ENCODE results near the gene VTCN1. TPM values are rescaled to one million over a fixed set of nuclear protein-coding genes. Genes with fewer than 3 reads are reported as not detected.

VTCN1 gene
- total RNA-seq, 4 donors from 2014 or later, result not detected

DNA sequence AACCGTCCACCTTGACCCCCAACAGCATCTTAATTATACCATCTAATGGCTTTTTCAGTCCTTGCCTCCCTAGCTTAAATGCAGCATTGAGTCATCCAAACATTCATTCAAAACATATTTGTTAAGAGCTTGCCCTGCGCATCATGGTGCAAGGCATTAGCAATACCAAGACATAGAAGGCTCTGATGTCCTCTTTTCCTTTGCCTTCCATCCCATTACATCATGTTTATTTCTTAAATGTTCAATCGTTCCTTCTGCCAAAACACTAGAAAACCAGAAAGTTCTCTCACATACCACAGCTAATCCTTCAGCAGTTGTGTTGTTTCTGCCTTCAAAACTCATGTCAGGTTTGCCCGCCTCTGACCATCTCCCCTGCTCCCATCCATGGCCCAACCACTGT lies 29.8 kb upstream of the VTCN1 start:
- TF ChIP-seq, protein P1, sequence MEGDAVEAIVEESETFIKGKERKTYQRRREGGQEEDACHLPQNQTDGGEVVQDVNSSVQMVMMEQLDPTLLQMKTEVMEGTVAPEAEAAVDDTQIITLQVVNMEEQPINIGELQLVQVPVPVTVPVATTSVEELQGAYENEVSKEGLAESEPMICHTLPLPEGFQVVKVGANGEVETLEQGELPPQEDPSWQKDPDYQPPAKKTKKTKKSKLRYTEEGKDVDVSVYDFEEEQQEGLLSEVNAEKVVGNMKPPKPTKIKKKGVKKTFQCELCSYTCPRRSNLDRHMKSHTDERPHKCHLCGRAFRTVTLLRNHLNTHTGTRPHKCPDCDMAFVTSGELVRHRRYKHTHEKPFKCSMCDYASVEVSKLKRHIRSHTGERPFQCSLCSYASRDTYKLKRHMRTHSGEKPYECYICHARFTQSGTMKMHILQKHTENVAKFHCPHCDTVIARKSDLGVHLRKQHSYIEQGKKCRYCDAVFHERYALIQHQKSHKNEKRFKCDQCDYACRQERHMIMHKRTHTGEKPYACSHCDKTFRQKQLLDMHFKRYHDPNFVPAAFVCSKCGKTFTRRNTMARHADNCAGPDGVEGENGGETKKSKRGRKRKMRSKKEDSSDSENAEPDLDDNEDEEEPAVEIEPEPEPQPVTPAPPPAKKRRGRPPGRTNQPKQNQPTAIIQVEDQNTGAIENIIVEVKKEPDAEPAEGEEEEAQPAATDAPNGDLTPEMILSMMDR (IDR thresholded peaks at IDR 0.05; ENCODE audit: low read depth), result no peak

DNA sequence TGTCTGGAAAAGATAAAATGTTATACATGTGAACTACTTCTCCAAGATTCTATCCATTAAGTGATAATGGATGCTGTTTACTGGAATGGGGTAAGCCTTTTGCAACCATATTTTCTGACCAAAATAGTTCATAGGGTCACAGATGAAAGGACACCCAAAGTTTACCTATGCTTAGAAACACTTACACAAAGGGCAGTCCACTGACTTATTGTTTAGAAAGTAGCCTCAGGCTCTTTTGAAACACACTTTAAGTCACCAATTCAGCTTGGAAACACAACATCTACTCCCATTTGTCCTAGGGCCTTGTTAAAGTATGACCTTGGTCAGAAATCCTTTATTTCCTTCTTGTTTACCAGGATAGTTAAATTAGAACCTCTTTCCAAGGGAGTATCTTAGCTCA lies 28.7 kb upstream of the VTCN1 start:
- TF ChIP-seq, protein P1 (IDR thresholded peaks at IDR 0.05; ENCODE audit: low read depth), result no peak

DNA sequence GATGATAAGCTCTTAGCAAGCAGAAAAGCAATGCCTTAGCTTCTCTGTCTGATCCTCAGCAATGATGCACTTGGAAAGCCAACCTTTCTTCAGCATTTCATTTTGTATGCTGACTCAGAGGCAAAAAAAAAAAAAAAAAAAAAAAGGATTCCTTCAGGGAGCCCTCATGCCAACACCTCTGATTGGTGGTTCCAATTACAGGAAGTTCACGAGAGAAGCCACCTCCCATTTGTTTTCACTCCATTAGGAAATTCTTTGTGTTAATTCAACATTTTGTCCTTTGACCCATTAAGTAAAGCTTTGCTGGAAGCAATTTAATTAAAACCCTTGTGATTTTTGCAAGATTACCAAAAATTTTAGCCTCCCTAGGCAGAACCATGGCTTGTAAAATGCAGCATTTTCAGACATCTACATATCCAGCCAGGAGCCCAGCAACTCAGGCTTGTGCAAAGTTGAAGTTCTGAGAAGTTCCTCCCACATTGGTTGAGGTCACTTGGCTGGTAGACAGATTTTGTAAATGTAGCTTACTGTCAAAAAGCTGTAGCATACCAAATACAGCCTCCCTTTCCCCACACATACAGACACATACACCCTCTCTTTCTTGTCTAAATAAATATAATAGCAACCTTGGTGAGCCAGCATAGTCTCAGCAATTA lies 27.1 kb upstream of the VTCN1 start:
- TF ChIP-seq, protein P1 (IDR thresholded peaks at IDR 0.05; ENCODE audit: low read depth), result no peak

DNA sequence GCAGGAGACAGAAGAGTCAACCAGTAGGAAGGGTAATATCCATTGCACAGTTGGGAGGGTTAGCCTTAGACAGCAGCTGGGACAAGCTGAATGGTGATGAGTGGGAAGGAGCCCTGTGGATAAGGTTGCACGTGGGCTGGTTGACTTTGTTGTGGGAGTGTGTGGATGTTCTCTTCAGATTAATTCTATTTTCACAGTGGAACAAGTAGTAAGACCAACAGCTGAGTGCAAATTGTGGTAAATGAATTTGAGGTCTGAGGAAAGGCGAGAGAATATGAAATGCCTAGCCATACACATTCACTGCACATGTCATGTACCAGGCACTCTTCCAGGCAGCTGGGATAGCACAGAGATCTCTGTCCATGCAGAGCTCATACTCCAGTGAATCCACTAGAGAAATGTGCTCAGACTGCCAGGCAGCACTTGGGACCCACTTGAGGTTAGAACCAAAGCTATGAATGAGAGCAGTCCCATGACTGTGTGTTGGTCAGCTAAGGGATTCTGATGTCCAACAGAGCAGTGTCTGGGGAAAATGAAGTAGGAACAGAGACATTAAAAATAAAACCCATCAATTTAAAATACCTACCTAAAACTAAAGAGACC lies 25.2 kb upstream of the VTCN1 start:
- TF ChIP-seq, protein P1 (IDR thresholded peaks at IDR 0.05; ENCODE audit: low read depth), result no peak

DNA sequence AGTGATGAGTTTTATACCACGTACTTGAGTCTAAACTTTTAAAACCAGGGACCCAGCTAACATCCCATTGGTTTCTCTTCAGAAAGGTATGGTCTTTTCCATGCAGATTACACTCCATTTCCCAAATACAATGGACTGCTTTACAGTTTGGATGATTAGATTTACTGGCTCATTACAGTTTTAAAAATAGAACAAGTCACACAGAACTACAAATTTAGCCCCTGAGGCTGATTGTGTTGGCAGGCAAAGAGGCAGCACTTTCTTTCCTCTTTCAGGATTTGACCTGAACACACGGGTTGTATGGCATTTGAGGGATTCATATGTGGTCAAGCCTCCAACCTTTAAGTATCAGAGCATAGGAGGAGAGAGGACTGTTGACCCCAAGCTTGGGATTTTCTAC lies 21.8 kb upstream of the VTCN1 start:
- TF ChIP-seq, protein P1 (IDR thresholded peaks at IDR 0.05; ENCODE audit: low read depth), result no peak

DNA sequence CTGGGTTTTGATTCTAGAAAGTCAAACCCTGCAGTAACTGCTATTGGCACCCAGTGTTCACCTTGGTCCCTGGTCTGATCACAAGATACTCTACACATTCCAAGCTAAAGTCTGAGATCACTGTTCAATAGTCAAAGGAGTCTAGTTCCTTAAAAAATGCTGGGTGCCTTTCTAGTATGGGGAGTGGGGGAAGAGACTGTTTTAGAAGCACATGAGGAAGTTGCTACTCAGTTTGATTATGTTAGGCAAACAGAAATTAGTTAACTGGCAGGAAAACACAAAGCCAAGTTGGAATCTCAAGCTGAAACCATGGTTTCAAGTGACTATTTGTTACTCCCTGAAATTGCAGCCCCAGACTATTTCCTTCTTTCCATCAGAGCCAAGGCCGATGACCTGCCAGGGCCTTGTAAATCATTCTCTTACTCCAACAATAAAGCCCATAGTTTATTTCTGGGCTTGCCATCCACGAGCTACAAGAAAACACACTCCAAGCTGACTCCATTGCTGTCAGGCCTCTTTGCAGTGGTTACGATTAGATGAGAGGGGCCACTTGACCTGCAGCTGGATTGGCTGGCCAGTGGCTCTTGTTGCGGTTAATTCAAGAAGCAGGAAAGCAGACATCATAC lies 21.1 kb upstream of the VTCN1 start:
- TF ChIP-seq, protein P1 (IDR thresholded peaks at IDR 0.05; ENCODE audit: low read depth), result no peak

DNA sequence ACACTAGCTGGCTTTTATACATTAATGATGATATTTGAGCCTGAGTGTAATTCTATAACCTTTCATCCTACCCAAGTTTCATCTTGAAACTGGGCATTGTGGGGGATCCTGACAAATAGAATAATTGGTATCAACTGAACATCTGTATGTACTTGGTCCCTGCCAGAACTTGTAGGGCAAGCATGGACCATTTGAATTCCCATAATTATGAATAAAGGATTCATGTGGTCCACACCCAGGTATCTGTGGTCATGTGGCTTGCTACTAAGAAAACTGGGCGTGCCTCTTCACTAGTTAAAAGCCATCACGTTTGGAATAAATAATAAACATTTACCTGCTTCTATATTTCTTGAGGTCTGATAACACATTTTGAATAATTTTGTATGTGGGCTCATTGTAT lies 20.6 kb upstream of the VTCN1 start:
- TF ChIP-seq, protein P1 (IDR thresholded peaks at IDR 0.05; ENCODE audit: low read depth), result no peak
